Ectodermal cell (in vitro differentiated cells): ENCODE data around the gene SRRT. TPM values are rescaled to one million over a fixed set of nuclear protein-coding genes. Genes with fewer than 3 reads are reported as not detected.
A peak's percentile ranks its signal among the peaks of the same experiment; 100 is the strongest.

Experiments
- H3K27ac ChIP-seq: 2 replicates; pipeline ENCODE4 v1.7.0; 2013; ENCODE audit warnings: mild to moderate bottlenecking, low read depth, low read length; ENCODE audit not compliant: insufficient read depth, poor library complexity, severe bottlenecking
- H3K27me3 ChIP-seq: 2 replicates; pipeline ENCODE4 v1.7.0; 2013; ENCODE audit warnings: mild to moderate bottlenecking, low read length; ENCODE audit not compliant: insufficient read depth, control insufficient read depth, poor library complexity, severe bottlenecking
- H3K36me3 ChIP-seq: one replicate; pipeline ENCODE4 v1.7.0; 2013; ENCODE audit warnings: low read length; ENCODE audit not compliant: control insufficient read depth, insufficient read depth
- H3K4me1 ChIP-seq: one replicate; pipeline ENCODE4 v1.7.0; 2013; ENCODE audit warnings: low read length; ENCODE audit not compliant: control insufficient read depth, insufficient read depth
- H3K4me3 ChIP-seq: 2 replicates; pipeline ENCODE4 v1.7.0; 2013; ENCODE audit warnings: low read depth, low read length, control low read depth; ENCODE audit not compliant: insufficient read depth
- H3K9me3 ChIP-seq: 2 replicates; pipeline ENCODE4 v1.7.0; 2013; ENCODE audit warnings: mild to moderate bottlenecking, low read length, moderate library complexity; ENCODE audit not compliant: control insufficient read depth
- WGBS, 2 experiments: methylation state at CpG; one replicate each; pipeline ENCODE4 v1.1.7; 2013; ENCODE audit warnings: missing lambda C conversion rate in 2 of 2; 5-methylcytosine and 5-hydroxymethylcytosine counted together
- polyA plus RNA-seq, 4 experiments: library from polyadenylated mRNA; stranded (reverse); fragments of 50-300 nt; gene quantifications; one replicate each; pipeline ENCODE4 v1.2.3, GENCODE V29; 2013

Gene SRRT
- 216 TPM for polyA plus RNA-seq (2013, experiment 1 of 4)
- 222 TPM for polyA plus RNA-seq (2013, experiment 2 of 4)
- 173 TPM for polyA plus RNA-seq (2013, experiment 3 of 4)
- 166 TPM for polyA plus RNA-seq (2013, experiment 4 of 4)

- Histone ChIP-seq H3K4me1 (peaks cover 10% of the 10 kb centered on the region), H3K9me3 (no peaks in the 10 kb centered on the region), H3K27me3 (no peaks in the 10 kb centered on the region), H3K4me3 (peak within 1 kb of the TSS; percentile 97), H3K36me3 (peaks cover 18% of the 10 kb centered on the region), H3K27ac (peak within 1 kb of the TSS; percentile 94)
- 6% methylated on average over 79 of the region's 79 CpGs for WGBS, 2 experiments
These were observed at the start of gene SRRT for GRCh38 chr7:100874577-100875355. SRRT (plus strand) TSS chr7:100875103; CDS start chr7:100875591, 488 bp downstream.

GRCh38 chr7:100825215-100825671 is 49.7 kb upstream of the SRRT start:
- no peaks in the 10 kb centered on the region for H3K9me3 ChIP-seq
- no peaks in the 10 kb centered on the region for H3K27me3 ChIP-seq
- no peak overlapping the region for H3K27ac ChIP-seq
- 22 to 25% methylated on average over 16 of the region's 16 CpGs for WGBS, 2 experiments
- peaks cover 8% of the 10 kb centered on the region for H3K4me1 ChIP-seq
- H3K4me3 ChIP-seq: peak overlapping the region; percentile 88
- H3K36me3 ChIP-seq: peaks cover 35% of the 10 kb centered on the region

GRCh38 chr7:100825751-100826513 is 49.0 kb upstream of the SRRT start:
- H3K4me3 ChIP-seq: peak overlapping the region; percentile 88
- H3K27ac ChIP-seq: no peak overlapping the region

GRCh38 chr7:100826514-100827329 is 48.2 kb upstream of the SRRT start:
- 0 to 1% methylated on average over 70 to 71 of the region's 71 CpGs for WGBS, 2 experiments

More at GRCh38 chr7:100825751-100826513, 49.0 kb upstream of the SRRT start:
- no peaks in the 10 kb centered on the region for H3K9me3 ChIP-seq
- peaks cover 28% of the 10 kb centered on the region for H3K36me3 ChIP-seq
- WGBS, 2 experiments: 3 to 7% methylated on average over 16 to 17 of the region's 17 CpGs
- no peaks in the 10 kb centered on the region for H3K27me3 ChIP-seq
- H3K4me1 ChIP-seq: peaks cover 8% of the 10 kb centered on the region

GRCh38 chr7:100827330-100828226 is 47.3 kb upstream of the SRRT start, which contains the start of gene EPHB4:
EPHB4 (minus strand) TSS chr7:100827523; CDS start chr7:100827030, 493 bp downstream.
- peaks cover 16% of the 10 kb centered on the region for H3K36me3 ChIP-seq
- peak within 1 kb of the TSS; percentile 88 for H3K4me3 ChIP-seq
- WGBS, 2 experiments: 0 to 1% methylated on average over 80 of the region's 80 CpGs
- no peaks in the 10 kb centered on the region for H3K27me3 ChIP-seq
- no peaks in the 10 kb centered on the region for H3K9me3 ChIP-seq
- H3K4me1 ChIP-seq: peaks cover 8% of the 10 kb centered on the region
- peak within 1 kb of the TSS; percentile 86 for H3K27ac ChIP-seq

More at GRCh38 chr7:100826514-100827329, 48.2 kb upstream of the SRRT start:
- Histone ChIP-seq H3K9me3 (no peaks in the 10 kb centered on the region), H3K27ac (no peak overlapping the region), H3K4me3 (peak overlapping the region; percentile 88), H3K27me3 (no peaks in the 10 kb centered on the region), H3K4me1 (peaks cover 8% of the 10 kb centered on the region), H3K36me3 (peaks cover 25% of the 10 kb centered on the region)

GRCh38 chr7:100829150-100829716 is 45.7 kb upstream of the SRRT start:
- peaks cover 8% of the 10 kb centered on the region for H3K4me1 ChIP-seq
- peaks cover under 1% of the 10 kb centered on the region for H3K36me3 ChIP-seq
- H3K4me3 ChIP-seq: no peak overlapping the region
- WGBS, 2 experiments: 74 to 78% methylated on average over 20 of the region's 20 CpGs
- H3K27me3 ChIP-seq: no peaks in the 10 kb centered on the region
- no peak overlapping the region for H3K27ac ChIP-seq
- H3K9me3 ChIP-seq: no peaks in the 10 kb centered on the region

GRCh38 chr7:100830396-100830795 is 44.5 kb upstream of the SRRT start:
- Histone ChIP-seq H3K27me3 (no peaks in the 10 kb centered on the region), H3K27ac (no peak overlapping the region), H3K36me3 (no peaks in the 10 kb centered on the region), H3K4me1 (no peaks in the 10 kb centered on the region), H3K9me3 (no peaks in the 10 kb centered on the region), H3K4me3 (no peak overlapping the region)
- WGBS, 2 experiments: 98 to 99% methylated on average over 4 of the region's 4 CpGs

- 94 to 97% methylated on average over 4 of the region's 5 CpGs for whole genome bisulfite sequencing, 2 experiments
- Histone ChIP-seq H3K27me3 (no peaks in the 10 kb centered on the region), H3K9me3 (no peaks in the 10 kb centered on the region), H3K4me1 (peaks cover 6% of the 10 kb centered on the region), H3K4me3 (no peak overlapping the region), H3K36me3 (no peaks in the 10 kb centered on the region), H3K27ac (no peak overlapping the region)
These were observed 42.6 kb upstream of the SRRT start for GRCh38 chr7:100832281-100832633.
